Endothelial cell of umbilical vein (primary cell): Measurements from ENCODE around the gene KRTAP19-3. TPM values are rescaled to one million over a fixed set of nuclear protein-coding genes. Genes with fewer than 3 reads are reported as not detected.

Experiments used
- BruUV-seq: library from RNA; stranded (reverse); fragments of 400-500 nt; replicated peaks from 2 replicates; lab custom pipeline; 2021; lab: Mats Ljungman, UMichigan
- CTCF ChIA-PET: fragments of 300-600, 350-600 bp; sonication (Branson Sonifier 250); formaldehyde crosslinking; loops from one replicate; lab custom pipeline; 2021; ENCODE audit warnings: antibody characterized with exemption, inconsistent platforms; lab: Charles Lee
- POLR2A ChIA-PET: fragments of 300-600, 350-600 bp; sonication (Branson Sonifier 250); formaldehyde crosslinking; loops from one replicate; lab custom pipeline; 2021; ENCODE audit warnings: antibody characterized with exemption, inconsistent platforms; lab: Charles Lee
- DNase-seq: peaks from one replicate; pipeline ENCODE4 v3.0.0-alpha.2; 2011; ENCODE audit warnings: low read depth, low spot score
- FAIRE-seq: peaks from 2 replicates; lab custom pipeline; 2011; peaks lifted over from hg19 to GRCh38; lab: Jason Lieb, UNC
- H2AFZ ChIP-seq: 2 replicates; pipeline ENCODE4 v1.6.0; 2012; ENCODE audit warnings: low read depth, low read length, control low read depth, inconsistent platforms
- H3K27ac ChIP-seq: 2 replicates; pipeline ENCODE4 v1.5.1; 2011; ENCODE audit warnings: low read depth, mild to moderate bottlenecking, control low read depth, low read length, moderate library complexity; ENCODE audit not compliant: insufficient read depth
- H3K27me3 ChIP-seq, 2 experiments: 2 replicates each; pipeline versions ENCODE4 v1.6.0 to v1.6.1; 2011; ENCODE audit warnings: low read length in 2 of 2, mixed read lengths in 1 of 2; ENCODE audit not compliant: control insufficient read depth in 2 of 2, insufficient read depth in 2 of 2
- H3K36me3 ChIP-seq, 2 experiments: 2 replicates in 1 of 2; 3 replicates in 1 of 2; pipeline ENCODE4 v1.5.1; 2011; ENCODE audit warnings: low read length in 2 of 2, mild to moderate bottlenecking in 1 of 2, moderate library complexity in 1 of 2; ENCODE audit not compliant: control insufficient read depth in 2 of 2, insufficient read depth in 2 of 2; ENCODE audit errors: extremely low read depth in 1 of 2
- H3K4me1 ChIP-seq: 3 replicates; pipeline ENCODE4 v1.5.1; 2011; ENCODE audit warnings: mild to moderate bottlenecking, low read length; ENCODE audit not compliant: control insufficient read depth, insufficient read depth; ENCODE audit errors: extremely low read depth
- H3K4me2 ChIP-seq: 2 replicates; pipeline ENCODE4 v1.6.1; 2011; ENCODE audit warnings: low read length, control low read depth, mixed read lengths; ENCODE audit not compliant: insufficient read depth
- H3K4me3 ChIP-seq, 3 experiments: fragments of 200-600 bp in 1 of 3; sonication (generic), shearing (Covaris generic) in 1 of 3; replicated peaks in 1 of 3; 2 replicates each; pipeline ENCODE4 v1.5.1; 2011 to 2016; ENCODE audit warnings: control low read depth in 3 of 3, low read length in 3 of 3, mild to moderate bottlenecking in 2 of 3, inconsistent platforms in 1 of 3, low read depth in 1 of 3, moderate library complexity in 1 of 3; ENCODE audit not compliant: insufficient read depth in 1 of 3
- H3K79me2 ChIP-seq: 2 replicates; pipeline ENCODE4 v1.6.0; 2012; ENCODE audit warnings: low read length, inconsistent platforms; ENCODE audit not compliant: control insufficient read depth, insufficient read depth
- H3K9ac ChIP-seq: replicated peaks from 2 replicates; pipeline ENCODE3; 2011; ENCODE audit warnings: low read length, control low read depth; ENCODE audit not compliant: insufficient read depth; ENCODE audit errors: extremely low read depth
- H3K9me1 ChIP-seq: replicated peaks from 3 replicates; pipeline ENCODE4 v1.6.0; 2011; ENCODE audit warnings: mild to moderate bottlenecking, low read length; ENCODE audit not compliant: control insufficient read depth, insufficient read depth; ENCODE audit errors: extremely low read depth
- H3K9me3 ChIP-seq: replicated peaks from 2 replicates; pipeline ENCODE4 v1.5.1; 2012; ENCODE audit warnings: low read length, inconsistent platforms; ENCODE audit not compliant: control insufficient read depth, insufficient read depth
- H4K20me1 ChIP-seq: replicated peaks from 2 replicates; pipeline ENCODE3; 2011; ENCODE audit warnings: mild to moderate bottlenecking, low read length; ENCODE audit not compliant: control insufficient read depth, insufficient read depth; ENCODE audit errors: extremely low read depth
- EZH2 ChIP-seq: IDR thresholded peaks from 2 replicates; pipeline ENCODE4 v1.6.1; 2012; ENCODE audit warnings: borderline replicate concordance, low read depth, mild to moderate bottlenecking, moderate library complexity, low read length, inconsistent platforms; ENCODE audit not compliant: severe bottlenecking
- FOS ChIP-seq: IDR thresholded peaks from 2 replicates; pipeline ENCODE4 v1.6.1; 2011; ENCODE audit warnings: mild to moderate bottlenecking, low read length, moderate library complexity, borderline replicate concordance; ENCODE audit not compliant: insufficient read depth
- GATA2 ChIP-seq: IDR thresholded peaks from 2 replicates; pipeline ENCODE4 v1.7.0; 2011; ENCODE audit warnings: low read depth, mild to moderate bottlenecking, moderate library complexity, mixed read lengths, low read length; ENCODE audit not compliant: insufficient read length, insufficient read depth
- JUN ChIP-seq: IDR thresholded peaks from 2 replicates; pipeline ENCODE4 v1.6.1; 2011; ENCODE audit warnings: borderline replicate concordance, low read depth; ENCODE audit not compliant: insufficient read length, insufficient read depth
- MYC ChIP-seq: IDR thresholded peaks from one replicate; pipeline ENCODE4 v1.6.1; 2011; ENCODE audit warnings: mild to moderate bottlenecking, low read depth, low read length
- POLR2A ChIP-seq: IDR thresholded peaks from 2 replicates; pipeline ENCODE4 v1.6.1; 2012; ENCODE audit warnings: low read depth, mild to moderate bottlenecking, control low read depth, low read length
- POLR2AphosphoS5 ChIP-seq: IDR thresholded peaks from 2 replicates; pipeline ENCODE4 v1.6.1; 2012; ENCODE audit warnings: low read depth, mild to moderate bottlenecking, control low read depth, low read length, moderate library complexity; ENCODE audit not compliant: insufficient read depth
- dilution Hi-C: fragments of 300-500 bp; cut with MboI; formaldehyde crosslinking; loops from one replicate; pipeline ENCODE4 v1.15.0; 2019; ENCODE audit warnings: low sequenced_read_pairs; ENCODE audit not compliant: extremely low pct_ligation_motif_present
- intact Hi-C: fragments of 100-400 bp; cut with micrococcal nuclease; formaldehyde crosslinking; loops from one replicate; pipeline ENCODE4 v1.10.0; 2022
- polyA plus RNA-seq, 4 experiments: library from polyadenylated mRNA; depleted of rRNA in 3 of 4; stranded (reverse) in 3 of 4; unstranded in 1 of 4; fragments of >200 nt; gene quantifications; 2 replicates each; pipeline versions ENCODE4 v1.2.1 to v1.2.3, GENCODE V29; 2011 to 2012; ENCODE audit warnings: missing spikeins in 1 of 4
- total RNA-seq: library from RNA; stranded (reverse); gene quantifications from 2 replicates; pipeline ENCODE4 v1.2.3, GENCODE V29; 2021
- TF ChIP-seq, protein P1 (sequence below), 2 donors: IDR thresholded peaks; 1 replicate in 1 of 2; 2 replicates in 1 of 2; pipeline ENCODE4 v1.5.1; 2011; ENCODE audit warnings: low read length in 2 of 2, mild to moderate bottlenecking in 2 of 2, moderate library complexity in 2 of 2, control low read depth in 1 of 2, inconsistent platforms in 1 of 2, low read depth in 1 of 2; ENCODE audit not compliant: insufficient read depth in 1 of 2; ENCODE audit errors: extremely low read depth in 1 of 2
- TF ChIP-seq, protein P2 (sequence below): IDR thresholded peaks from 2 replicates; pipeline ENCODE4 v1.6.1; 2011; ENCODE audit not compliant: insufficient read depth, insufficient read length

KRTAP19-3 gene
- total and polyA plus RNA-seq, 2 donors (not counting 3 experiments of a cell fraction or from before 2014, with no cell fraction given): not detected

DNA sequence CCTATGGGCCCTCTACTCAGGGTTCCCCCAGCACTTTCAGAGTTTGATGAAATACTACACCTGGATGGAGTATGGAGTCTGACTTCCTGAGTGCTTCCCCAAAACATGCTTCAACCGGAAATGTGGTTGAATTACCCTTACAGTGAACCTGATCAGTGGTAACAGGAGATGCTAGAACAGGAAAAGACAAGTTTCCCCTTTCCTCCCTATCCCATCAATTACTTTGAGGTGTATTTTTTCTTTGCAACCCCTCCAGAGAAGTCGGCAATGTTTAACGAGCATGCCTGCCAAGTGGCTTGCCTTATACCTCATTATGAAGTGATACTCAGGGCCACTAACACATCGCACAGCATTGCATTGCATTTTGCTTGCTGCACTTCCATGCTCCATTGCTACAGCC is 44.8 kb downstream of the KRTAP19-3 start:
- CTCF ChIA-PET: no interaction called here
- dilution Hi-C loops (no loop called here), intact Hi-C loops (no loop called here)
- H3K79me2 ChIP-seq: no peaks in the 10 kb centered on the region
- H3K9me3 ChIP-seq: peaks cover 3% of the 10 kb centered on the region
- H3K4me1 ChIP-seq: no peaks in the 10 kb centered on the region
- no TSS peak for BruUV-seq
- FAIRE-seq (no peak), DNase-seq (no peak)
- H3K4me2 ChIP-seq: no peak overlapping the region
- H3K36me3 ChIP-seq: no peaks in the 10 kb centered on the region
- POLR2A ChIA-PET: no interaction called here
- no peaks in the 10 kb centered on the region for H3K9me1 ChIP-seq
- H3K4me3 ChIP-seq: no peak overlapping the region
- TF ChIP-seq, protein P1, sequence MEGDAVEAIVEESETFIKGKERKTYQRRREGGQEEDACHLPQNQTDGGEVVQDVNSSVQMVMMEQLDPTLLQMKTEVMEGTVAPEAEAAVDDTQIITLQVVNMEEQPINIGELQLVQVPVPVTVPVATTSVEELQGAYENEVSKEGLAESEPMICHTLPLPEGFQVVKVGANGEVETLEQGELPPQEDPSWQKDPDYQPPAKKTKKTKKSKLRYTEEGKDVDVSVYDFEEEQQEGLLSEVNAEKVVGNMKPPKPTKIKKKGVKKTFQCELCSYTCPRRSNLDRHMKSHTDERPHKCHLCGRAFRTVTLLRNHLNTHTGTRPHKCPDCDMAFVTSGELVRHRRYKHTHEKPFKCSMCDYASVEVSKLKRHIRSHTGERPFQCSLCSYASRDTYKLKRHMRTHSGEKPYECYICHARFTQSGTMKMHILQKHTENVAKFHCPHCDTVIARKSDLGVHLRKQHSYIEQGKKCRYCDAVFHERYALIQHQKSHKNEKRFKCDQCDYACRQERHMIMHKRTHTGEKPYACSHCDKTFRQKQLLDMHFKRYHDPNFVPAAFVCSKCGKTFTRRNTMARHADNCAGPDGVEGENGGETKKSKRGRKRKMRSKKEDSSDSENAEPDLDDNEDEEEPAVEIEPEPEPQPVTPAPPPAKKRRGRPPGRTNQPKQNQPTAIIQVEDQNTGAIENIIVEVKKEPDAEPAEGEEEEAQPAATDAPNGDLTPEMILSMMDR (IDR thresholded peaks at IDR 0.05; ENCODE audit: extremely low read depth in 1 of 2, insufficient read depth in 1 of 2, low read depth in 1 of 2, low read length in 2 of 2): no peak
- TF ChIP-seq POLR2A (no peak), POLR2AphosphoS5 (no peak), GATA2 (no peak), MYC (no peak)
- no peak overlapping the region for H3K27ac ChIP-seq
- no peaks in the 10 kb centered on the region for H3K27me3 ChIP-seq
- H2AFZ ChIP-seq: no peak overlapping the region
- H3K9ac ChIP-seq: no peak overlapping the region
- H4K20me1 ChIP-seq: no peaks in the 10 kb centered on the region

- Histone ChIP-seq H3K27me3 (no peaks in the 10 kb centered on the region), H4K20me1 (no peaks in the 10 kb centered on the region), H3K9ac (no peak overlapping the region), H3K4me1 (no peaks in the 10 kb centered on the region), H3K27ac (no peak overlapping the region), H3K9me3 (peaks cover 3% of the 10 kb centered on the region), H3K4me2 (no peak overlapping the region), H3K36me3 (no peaks in the 10 kb centered on the region), H2AFZ (no peak overlapping the region), H3K4me3 (no peak overlapping the region), H3K9me1 (no peaks in the 10 kb centered on the region), H3K79me2 (no peaks in the 10 kb centered on the region)
- ChIA-PET CTCF (no interaction called here), POLR2A (no interaction called here)
- no peak for TF ChIP-seq POLR2AphosphoS5
- TF ChIP-seq, protein P1 (IDR thresholded peaks at IDR 0.05; ENCODE audit: extremely low read depth in 1 of 2, insufficient read depth in 1 of 2, low read depth in 1 of 2, low read length in 2 of 2): no peak
- TF ChIP-seq EZH2: no peak
- TF ChIP-seq, protein P2, sequence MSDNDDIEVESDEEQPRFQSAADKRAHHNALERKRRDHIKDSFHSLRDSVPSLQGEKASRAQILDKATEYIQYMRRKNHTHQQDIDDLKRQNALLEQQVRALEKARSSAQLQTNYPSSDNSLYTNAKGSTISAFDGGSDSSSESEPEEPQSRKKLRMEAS: no peak
- no peak for TF ChIP-seq JUN
- TF ChIP-seq MYC: no peak
- TF ChIP-seq FOS: no peak
- no peak for TF ChIP-seq GATA2
- no peak for TF ChIP-seq POLR2A
- no peak for FAIRE-seq
- intact Hi-C loops (no loop called here), dilution Hi-C loops (no loop called here)
- no peak for DNase-seq
- BruUV-seq: no TSS peak
Measured at GRCh38 chr21:30444204-30444603, 47.6 kb downstream of the KRTAP19-3 start.
